ENCODE results near the gene USP26. TPM values are rescaled to one million over a fixed set of nuclear protein-coding genes. Genes with fewer than 3 reads are reported as not detected.
"Not testable (repeated sequence)": the region's sequence is repeated elsewhere in the genome, so short reads cannot be mapped to it uniquely, and the experiment has no call there.

Gene USP26
- total RNA-seq, 2 donors from 2014 or later: not detected

GRCh38 chrX:133085785-133086184 is 11.1 kb downstream of the USP26 start:
- DNase-seq: no peak
- TF ChIP-seq CTCF (conservative IDR thresholded peaks at IDR 0.05): no peak
- no peak overlapping the region for H3K27ac ChIP-seq (ENCODE audit: low read depth, low read length)
- Mint-ChIP-seq H3K4me1 (no peaks in the 10 kb centered on the region), H3K9me3 (no peaks in the 10 kb centered on the region), H3K27me3 (ENCODE audit: insufficient read depth) (peaks cover 2% of the 10 kb centered on the region), H3K4me3 (no peak overlapping the region), H3K27ac (no peak overlapping the region), H3K36me3 (ENCODE audit: low read depth) (no peaks in the 10 kb centered on the region)
- H3K36me3 ChIP-seq (ENCODE audit: control insufficient read depth, insufficient read depth, low read length): no peaks in the 10 kb centered on the region
- 75% methylated on average over 1 of the region's 3 CpGs; no CpG with 5 or more reads in 1 of the 2 experiments for WGBS, 2 experiments (ENCODE audit: insufficient coverage in 1 of 2, insufficient read length in 1 of 2)
- H3K4me1 ChIP-seq (ENCODE audit: control insufficient read depth, insufficient read depth, low read length): no peaks in the 10 kb centered on the region
- no peak overlapping the region for H3K4me3 ChIP-seq (ENCODE audit: low read length)
- no peaks in the 10 kb centered on the region for H3K27me3 ChIP-seq (ENCODE audit: control insufficient read depth, insufficient read depth, low read length, poor library complexity, severe bottlenecking)
- H3K9ac ChIP-seq (ENCODE audit: extremely low read depth, low read length, poor library complexity, severe bottlenecking): no peak overlapping the region
- H3K9me3 ChIP-seq (ENCODE audit: control insufficient read depth, low read length): no peaks in the 10 kb centered on the region

DNA sequence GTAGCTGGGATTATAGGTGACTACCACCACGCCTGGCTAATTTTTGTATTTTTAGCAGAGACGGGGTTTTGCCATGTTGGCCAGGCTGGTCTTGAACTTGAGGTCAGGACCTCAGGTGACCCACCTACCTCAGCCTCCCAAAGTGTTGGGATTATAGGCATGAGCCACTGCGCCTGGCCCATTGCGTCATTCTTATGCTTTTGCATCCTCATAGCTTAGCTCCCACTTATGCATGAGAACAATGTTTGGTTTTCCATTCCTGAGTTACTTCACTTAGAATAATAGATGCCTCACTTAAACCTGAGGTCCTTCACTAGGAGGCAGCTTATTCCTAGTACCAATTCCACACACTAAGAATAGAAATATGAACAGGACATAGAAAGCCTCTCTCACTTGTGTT is 11.9 kb downstream of the USP26 start:
- H3K4me1 Mint-ChIP-seq; H3K9me3 ChIP-seq (ENCODE audit: control insufficient read depth, low read length); H3K27me3 Mint-ChIP-seq (ENCODE audit: insufficient read depth); H3K9me3 Mint-ChIP-seq; H3K4me3 ChIP-seq (ENCODE audit: low read length); H3K36me3 ChIP-seq (ENCODE audit: control insufficient read depth, insufficient read depth, low read length); H3K4me3 Mint-ChIP-seq; H3K4me1 ChIP-seq (ENCODE audit: control insufficient read depth, insufficient read depth, low read length); H3K9ac ChIP-seq (ENCODE audit: extremely low read depth, low read length, poor library complexity, severe bottlenecking); DNase-seq; H3K27me3 ChIP-seq (ENCODE audit: control insufficient read depth, insufficient read depth, low read length, poor library complexity, severe bottlenecking); H3K27ac ChIP-seq (ENCODE audit: low read depth, low read length); H3K27ac Mint-ChIP-seq; H3K36me3 Mint-ChIP-seq (ENCODE audit: low read depth): not testable (repeated sequence)
- 90 to 98% methylated on average over 2 to 4 of the region's 4 CpGs for WGBS, 2 experiments (ENCODE audit: insufficient coverage in 1 of 2, insufficient read length in 1 of 2)

DNA sequence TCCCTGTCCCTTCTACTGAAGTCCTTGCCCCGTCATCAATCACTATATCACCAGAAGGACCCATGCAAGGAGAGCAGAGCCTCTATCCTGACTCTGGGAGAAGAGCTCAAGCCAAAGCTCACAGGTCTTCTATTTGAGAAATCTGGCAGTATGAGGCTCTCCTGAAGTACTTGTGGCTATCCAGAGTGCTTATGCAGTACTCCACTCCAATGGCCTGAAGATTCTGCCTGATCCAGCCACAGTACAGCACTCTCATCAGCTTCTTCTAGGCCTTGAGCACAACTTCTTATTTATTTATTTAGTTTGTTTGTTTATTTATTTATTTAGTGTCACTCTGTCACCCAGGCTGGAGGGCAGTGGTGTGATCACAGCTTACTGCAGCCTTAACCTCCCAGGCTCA is 13.0 kb downstream of the USP26 start:
- DNase-seq: no peak
- no peak overlapping the region for H3K4me3 ChIP-seq (ENCODE audit: low read length)

More for the DNA sequence above, 13.0 kb downstream of the USP26 start:
- Histone ChIP-seq H3K4me1 (ENCODE audit: control insufficient read depth, insufficient read depth, low read length) (no peaks in the 10 kb centered on the region), H3K9ac (ENCODE audit: extremely low read depth, low read length, poor library complexity, severe bottlenecking) (no peak overlapping the region), H3K9me3 (ENCODE audit: control insufficient read depth, low read length) (no peaks in the 10 kb centered on the region), H3K27me3 (ENCODE audit: control insufficient read depth, insufficient read depth, low read length, poor library complexity, severe bottlenecking) (no peaks in the 10 kb centered on the region), H3K27ac (ENCODE audit: low read depth, low read length) (no peak overlapping the region), H3K36me3 (ENCODE audit: control insufficient read depth, insufficient read depth, low read length) (no peaks in the 10 kb centered on the region)
- H3K4me3 Mint-ChIP-seq: no peak overlapping the region
- TF ChIP-seq CTCF (conservative IDR thresholded peaks at IDR 0.05): no peak
- no peaks in the 10 kb centered on the region for H3K4me1 Mint-ChIP-seq
- H3K36me3 Mint-ChIP-seq (ENCODE audit: low read depth): no peaks in the 10 kb centered on the region
- no peak overlapping the region for H3K27ac Mint-ChIP-seq
- no peaks in the 10 kb centered on the region for H3K27me3 Mint-ChIP-seq (ENCODE audit: insufficient read depth)
- WGBS, 2 experiments (ENCODE audit: insufficient coverage in 1 of 2, insufficient read length in 1 of 2): 70% methylated on average over 1 of the region's 1 CpG; no CpG with 5 or more reads in 1 of the 2 experiments
- H3K9me3 Mint-ChIP-seq: no peaks in the 10 kb centered on the region
